Upper lobe of left lung (tissue), 6 donors: Measurements from ENCODE around the gene ATXN7L1. TPM values are rescaled to one million over a fixed set of nuclear protein-coding genes. Genes with fewer than 3 reads are reported as not detected.

ENCODE experiments used
- ATAC-seq, 2 donors: fragments of 200-7000 bp; cut with Tn5 transposase; one replicate each; pipeline ENCODE4 v1.9.1; 2022; ENCODE audit warnings: mild to moderate bottlenecking in 2 of 2, moderate library complexity in 2 of 2; ENCODE audit not compliant: low FRiP score in 2 of 2
- DNase-seq, 2 donors: peaks; one replicate each; pipeline ENCODE4 v3.0.0-alpha.2; 2019 to 2020
- H3K27ac ChIP-seq, 4 donors: fragments of 200-600 bp; sonication (generic); one replicate each; pipeline ENCODE4 v1.5.1; 2016 to 2019
- H3K27me3 ChIP-seq, 4 donors: fragments of 200-600 bp; sonication (generic); one replicate each; pipeline ENCODE4 v1.5.1; 2017 to 2019
- H3K36me3 ChIP-seq, 4 donors: fragments of 200-600 bp; sonication (generic); one replicate each; pipeline ENCODE4 v1.5.1; 2016 to 2019
- H3K4me1 ChIP-seq, 4 donors: fragments of 200-600 bp; sonication (generic); one replicate each; pipeline ENCODE4 v1.5.1; 2018 to 2019
- H3K4me3 ChIP-seq, 4 donors: fragments of 200-600 bp; sonication (generic); one replicate each; pipeline ENCODE4 v1.5.1; 2017 to 2019; ENCODE audit warnings: mild to moderate bottlenecking in 2 of 4, moderate library complexity in 1 of 4
- H3K9me3 ChIP-seq, 4 donors: fragments of 200-600 bp; sonication (generic); one replicate each; pipeline ENCODE4 v1.5.1; 2018 to 2019
- CTCF ChIP-seq, 6 experiments: fragments of 450-650 bp in 4 of 6; fragments of 200-600 bp in 2 of 6; sonication (generic) in 2 of 6; IDR thresholded peaks; one replicate each; pipeline ENCODE4 v1.5.1; 2016 to 2019; ENCODE audit warnings: antibody characterized with exemption in 6 of 6
- EP300 ChIP-seq, 4 donors: sonication (generic); formaldehyde crosslinking; IDR thresholded peaks; one replicate each; pipeline ENCODE4 v1.5.1; 2017; ENCODE audit warnings: antibody characterized with exemption in 4 of 4, control low read depth in 2 of 4
- POLR2A ChIP-seq, 4 donors: fragments of 450-650 bp; IDR thresholded peaks; one replicate each; pipeline ENCODE4 v1.5.1; 2016 to 2017; ENCODE audit warnings: antibody characterized with exemption in 4 of 4, mild to moderate bottlenecking in 2 of 4
- POLR2AphosphoS5 ChIP-seq, 2 donors: sonication (generic); formaldehyde crosslinking; IDR thresholded peaks; one replicate each; pipeline ENCODE4 v1.5.1; 2017; ENCODE audit warnings: antibody characterized with exemption in 2 of 2
- WGBS, 2 donors: methylation state at CpG; one replicate each; pipeline ENCODE4 v1.1.5; 2017 to 2018; 5-methylcytosine and 5-hydroxymethylcytosine counted together
- total RNA-seq, 6 donors: library from RNA; depleted of rRNA in 4 of 6; stranded (reverse); fragments of >200 nt in 4 of 6; gene quantifications; one replicate each; pipeline versions ENCODE4 v1.1.0 to v1.2.1, GENCODE V29; 2016 to 2021
- donor health status: DM: no; HTN: no; CAD: no; lungs with moderate emphysema.
- donor health status: DM: no; HTN: yes; CAD: no; lungs with severe emphysema.

ATXN7L1 gene
- total RNA-seq, 6 donors from 2014 or later, result 7.1 to 43.0 (median 13.4) TPM

- Histone ChIP-seq H3K4me3 (no peak overlapping the region), H3K27ac (no peak overlapping the region), H3K27me3 (no peaks in the 10 kb centered on the region), H3K36me3 (no peaks in the 10 kb centered on the region), H3K9me3 (no peaks in the 10 kb centered on the region), H3K4me1 (peaks cover 0 to 4% (median 1%) of the 10 kb centered on the region in 4 donors)
- WGBS, 2 donors, result 79 to 86% methylated on average over 13 to 14 of the region's 14 CpGs
- no peak for TF ChIP-seq POLR2AphosphoS5 (IDR thresholded peaks at IDR 0.05)
- TF ChIP-seq POLR2A (IDR thresholded peaks at IDR 0.05), result no peak
- TF ChIP-seq CTCF (IDR thresholded peaks at IDR 0.05), result no peak
- TF ChIP-seq EP300 (IDR thresholded peaks at IDR 0.05), result no peak
- DNase-seq (no peak), ATAC-seq (no peak)
Measured at GRCh38 chr7:105766421-105767073, 109.9 kb downstream of the ATXN7L1 start.

- WGBS, 2 donors, result 98% methylated on average over 4 of the region's 4 CpGs
- DNase-seq (no peak), ATAC-seq (no peak)
- Histone ChIP-seq H3K9me3 (no peaks in the 10 kb centered on the region), H3K4me3 (no peak overlapping the region), H3K27me3 (no peaks in the 10 kb centered on the region), H3K36me3 (no peaks in the 10 kb centered on the region), H3K27ac (no peak overlapping the region), H3K4me1 (peaks cover 0 to 4% (median 1%) of the 10 kb centered on the region in 4 donors)
- TF ChIP-seq CTCF (IDR thresholded peaks at IDR 0.05) (no peak), EP300 (IDR thresholded peaks at IDR 0.05) (no peak), POLR2A (IDR thresholded peaks at IDR 0.05) (no peak), POLR2AphosphoS5 (IDR thresholded peaks at IDR 0.05) (no peak)
Measured at GRCh38 chr7:105765846-105766245, 110.6 kb downstream of the ATXN7L1 start.

GRCh38 chr7:105764506-105764905, 111.9 kb downstream of the ATXN7L1 start:
- no peaks in the 10 kb centered on the region for H3K36me3 ChIP-seq
- no peaks in the 10 kb centered on the region for H3K27me3 ChIP-seq
- H3K4me1 ChIP-seq, result no peaks in the 10 kb centered on the region
- 92 to 93% methylated on average over 2 of the region's 2 CpGs for WGBS, 2 donors
- no peaks in the 10 kb centered on the region for H3K9me3 ChIP-seq
- no peak for ATAC-seq
- TF ChIP-seq CTCF (IDR thresholded peaks at IDR 0.05) (no peak), POLR2A (IDR thresholded peaks at IDR 0.05) (no peak), EP300 (IDR thresholded peaks at IDR 0.05) (no peak), POLR2AphosphoS5 (IDR thresholded peaks at IDR 0.05) (no peak)
- H3K4me3 ChIP-seq, result no peak overlapping the region
- H3K27ac ChIP-seq, result no peak overlapping the region
- no peak for DNase-seq

- Histone ChIP-seq H3K9me3 (no peaks in the 10 kb centered on the region), H3K27ac (no peak overlapping the region), H3K27me3 (no peaks in the 10 kb centered on the region), H3K4me3 (no peak overlapping the region), H3K36me3 (no peaks in the 10 kb centered on the region), H3K4me1 (no peaks in the 10 kb centered on the region)
- 86 to 93% methylated on average over 6 of the region's 6 CpGs for WGBS, 2 donors
- DNase-seq (no peak), ATAC-seq (no peak)
- TF ChIP-seq CTCF (IDR thresholded peaks at IDR 0.05) (no peak), POLR2AphosphoS5 (IDR thresholded peaks at IDR 0.05) (no peak), EP300 (IDR thresholded peaks at IDR 0.05) (no peak), POLR2A (IDR thresholded peaks at IDR 0.05) (no peak)
Measured at GRCh38 chr7:105760551-105761447, 115.6 kb downstream of the ATXN7L1 start.
